Measurements from ENCODE around the gene C18orf63. TPM values are rescaled to one million over a fixed set of nuclear protein-coding genes. Genes with fewer than 3 reads are reported as not detected.

C18orf63 gene
- total RNA-seq, 2 donors from 2014 or later, result not detected

DNA sequence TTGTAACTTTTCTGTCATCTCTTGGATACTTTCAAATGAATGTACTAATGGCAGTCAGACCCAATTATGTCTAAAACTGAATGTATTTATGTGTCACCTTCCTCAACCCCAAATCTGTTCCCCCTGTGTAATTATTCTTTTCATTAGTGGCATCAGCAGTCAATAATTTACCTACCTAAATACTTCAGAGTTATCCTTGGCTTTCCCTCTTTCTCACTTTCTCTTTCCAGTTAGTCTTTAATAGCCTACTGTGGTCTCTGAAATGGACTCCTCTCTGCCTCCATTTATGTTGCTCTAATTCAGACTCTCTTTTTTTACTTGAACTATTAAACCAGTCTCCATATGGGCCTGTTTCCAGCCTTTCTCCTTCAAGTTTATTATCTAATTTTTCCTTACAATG is 21.0 kb downstream of the C18orf63 start:
- Histone ChIP-seq H3K9me3 (no peaks in the 10 kb centered on the region), H3K27me3 (replicated peaks; ENCODE audit: insufficient read depth) (no peaks in the 10 kb centered on the region), H3K27ac (no peak overlapping the region), H3K36me3 (no peaks in the 10 kb centered on the region), H3K4me1 (ENCODE audit: control insufficient read depth in 1 of 2, low read depth in 2 of 2) (no peaks in the 10 kb centered on the region), H3K4me3 (no peak overlapping the region)
- DNase-seq (ENCODE audit: low spot score) (no peak), ATAC-seq (ENCODE audit: insufficient number of reproducible peaks, low FRiP score, low read depth) (no peak)
- TF ChIP-seq, protein P1, sequence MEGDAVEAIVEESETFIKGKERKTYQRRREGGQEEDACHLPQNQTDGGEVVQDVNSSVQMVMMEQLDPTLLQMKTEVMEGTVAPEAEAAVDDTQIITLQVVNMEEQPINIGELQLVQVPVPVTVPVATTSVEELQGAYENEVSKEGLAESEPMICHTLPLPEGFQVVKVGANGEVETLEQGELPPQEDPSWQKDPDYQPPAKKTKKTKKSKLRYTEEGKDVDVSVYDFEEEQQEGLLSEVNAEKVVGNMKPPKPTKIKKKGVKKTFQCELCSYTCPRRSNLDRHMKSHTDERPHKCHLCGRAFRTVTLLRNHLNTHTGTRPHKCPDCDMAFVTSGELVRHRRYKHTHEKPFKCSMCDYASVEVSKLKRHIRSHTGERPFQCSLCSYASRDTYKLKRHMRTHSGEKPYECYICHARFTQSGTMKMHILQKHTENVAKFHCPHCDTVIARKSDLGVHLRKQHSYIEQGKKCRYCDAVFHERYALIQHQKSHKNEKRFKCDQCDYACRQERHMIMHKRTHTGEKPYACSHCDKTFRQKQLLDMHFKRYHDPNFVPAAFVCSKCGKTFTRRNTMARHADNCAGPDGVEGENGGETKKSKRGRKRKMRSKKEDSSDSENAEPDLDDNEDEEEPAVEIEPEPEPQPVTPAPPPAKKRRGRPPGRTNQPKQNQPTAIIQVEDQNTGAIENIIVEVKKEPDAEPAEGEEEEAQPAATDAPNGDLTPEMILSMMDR (IDR thresholded peaks at IDR 0.05), result no peak

DNA sequence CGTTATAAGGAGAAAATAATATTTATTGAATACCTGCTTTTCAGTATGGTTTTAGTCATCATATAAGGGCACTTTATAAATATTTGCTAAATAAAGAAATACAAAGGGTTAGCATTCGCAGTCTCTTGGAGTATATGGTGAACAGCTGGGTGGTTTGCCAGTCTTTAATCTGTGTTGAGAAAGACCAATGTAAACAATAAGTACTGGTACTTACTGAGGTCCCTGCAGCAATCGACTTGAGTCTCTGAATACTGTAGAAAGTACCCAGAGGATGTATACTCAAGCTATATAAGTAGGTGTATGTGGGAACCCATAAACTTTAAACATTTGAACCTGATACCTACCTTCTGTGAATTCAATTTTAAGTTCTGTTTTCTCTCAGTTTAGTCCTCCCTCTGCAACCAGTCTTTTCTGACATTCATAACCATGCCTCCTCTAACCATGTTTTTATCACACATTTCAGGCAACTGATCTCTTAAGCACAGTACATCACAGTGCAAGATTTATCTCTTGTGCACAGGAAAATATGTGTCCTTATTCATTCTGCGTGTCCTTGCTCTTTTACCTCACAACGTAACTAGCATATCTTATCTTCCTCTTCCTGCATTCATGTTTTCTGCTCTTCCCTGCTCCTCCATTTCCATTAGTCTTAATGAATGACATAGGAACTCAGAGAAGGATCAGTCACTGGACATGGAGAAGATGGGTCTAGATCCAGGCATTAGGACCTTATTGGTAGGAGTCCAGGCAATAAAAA is 21.7 kb downstream of the C18orf63 start:
- H3K27me3 ChIP-seq (replicated peaks; ENCODE audit: insufficient read depth), result no peaks in the 10 kb centered on the region
- H3K9me3 ChIP-seq, result no peaks in the 10 kb centered on the region
- TF ChIP-seq, protein P1 (IDR thresholded peaks at IDR 0.05), result no peak
- ATAC-seq (ENCODE audit: insufficient number of reproducible peaks, low FRiP score, low read depth), result no peak
- no peak overlapping the region for H3K4me3 ChIP-seq
- H3K36me3 ChIP-seq, result no peaks in the 10 kb centered on the region
- no peaks in the 10 kb centered on the region for H3K4me1 ChIP-seq (ENCODE audit: control insufficient read depth in 1 of 2, low read depth in 2 of 2)
- DNase-seq (ENCODE audit: low spot score), result no peak
- H3K27ac ChIP-seq, result no peak overlapping the region

DNA sequence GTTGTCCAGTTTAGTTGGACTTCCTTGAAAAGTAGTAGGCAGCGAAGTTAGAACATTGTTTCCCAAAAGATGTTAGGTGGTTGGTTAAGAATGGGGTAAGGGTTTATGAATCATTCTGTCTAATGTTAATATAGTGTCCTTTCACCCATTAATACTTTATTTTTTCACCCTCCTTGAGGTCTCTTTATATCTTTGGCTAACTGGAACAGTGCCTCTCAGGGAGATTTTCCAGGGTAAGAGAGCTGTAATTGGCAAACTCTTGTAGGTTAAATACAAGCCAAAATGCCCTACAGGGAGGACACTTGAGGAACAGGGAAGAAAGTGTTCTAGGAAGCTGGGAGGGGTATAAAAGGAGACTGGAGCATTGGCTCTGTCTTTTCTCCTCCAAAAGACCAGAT is 22.3 kb downstream of the C18orf63 start:
- Histone ChIP-seq H3K4me1 (ENCODE audit: control insufficient read depth in 1 of 2, low read depth in 2 of 2) (no peaks in the 10 kb centered on the region), H3K36me3 (no peaks in the 10 kb centered on the region), H3K4me3 (no peak overlapping the region), H3K27me3 (replicated peaks; ENCODE audit: insufficient read depth) (no peaks in the 10 kb centered on the region), H3K27ac (no peak overlapping the region), H3K9me3 (no peaks in the 10 kb centered on the region)
- DNase-seq (ENCODE audit: low spot score), result no peak
- ATAC-seq (ENCODE audit: insufficient number of reproducible peaks, low FRiP score, low read depth), result no peak
- TF ChIP-seq, protein P1 (IDR thresholded peaks at IDR 0.05), result no peak

DNA sequence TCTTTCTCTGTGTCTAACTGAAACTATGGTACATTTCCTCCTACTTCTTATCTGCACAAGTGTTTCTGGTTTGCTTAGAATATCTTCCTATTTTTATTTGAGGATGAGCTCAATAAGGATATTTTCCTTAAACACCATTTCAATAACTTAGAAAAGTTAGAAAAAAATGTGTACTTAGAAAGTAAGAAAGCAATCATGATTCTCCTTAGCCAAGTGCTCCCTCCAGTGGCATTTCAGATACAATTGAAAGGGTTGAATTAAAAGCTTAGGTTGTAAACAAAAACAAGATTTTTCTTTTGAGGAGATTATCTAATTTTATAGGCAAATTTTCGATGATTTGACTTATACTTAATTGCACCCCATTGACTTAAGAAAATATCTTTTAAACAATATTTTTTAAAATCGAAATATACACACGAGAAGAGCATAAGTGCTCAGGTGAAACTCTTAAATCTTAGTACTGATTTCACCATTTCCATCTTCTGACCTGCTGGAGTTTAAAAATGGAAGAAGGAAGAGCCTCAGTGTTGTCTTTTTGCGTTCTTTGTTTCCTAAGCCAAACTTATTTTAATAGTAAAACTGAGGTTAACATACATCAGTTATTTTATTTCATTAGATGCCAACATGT is 26.9 kb downstream of the C18orf63 start:
- H3K27ac ChIP-seq, result no peak overlapping the region
- DNase-seq (ENCODE audit: low spot score) (no peak), ATAC-seq (ENCODE audit: insufficient number of reproducible peaks, low FRiP score, low read depth) (no peak)
- no peaks in the 10 kb centered on the region for H3K9me3 ChIP-seq
- TF ChIP-seq, protein P1 (IDR thresholded peaks at IDR 0.05), result peak; percentile 59
- H3K4me1 ChIP-seq (ENCODE audit: control insufficient read depth in 1 of 2, low read depth in 2 of 2), result no peaks in the 10 kb centered on the region
- H3K4me3 ChIP-seq, result no peak overlapping the region
- H3K27me3 ChIP-seq (replicated peaks; ENCODE audit: insufficient read depth), result no peaks in the 10 kb centered on the region
- no peaks in the 10 kb centered on the region for H3K36me3 ChIP-seq

DNA sequence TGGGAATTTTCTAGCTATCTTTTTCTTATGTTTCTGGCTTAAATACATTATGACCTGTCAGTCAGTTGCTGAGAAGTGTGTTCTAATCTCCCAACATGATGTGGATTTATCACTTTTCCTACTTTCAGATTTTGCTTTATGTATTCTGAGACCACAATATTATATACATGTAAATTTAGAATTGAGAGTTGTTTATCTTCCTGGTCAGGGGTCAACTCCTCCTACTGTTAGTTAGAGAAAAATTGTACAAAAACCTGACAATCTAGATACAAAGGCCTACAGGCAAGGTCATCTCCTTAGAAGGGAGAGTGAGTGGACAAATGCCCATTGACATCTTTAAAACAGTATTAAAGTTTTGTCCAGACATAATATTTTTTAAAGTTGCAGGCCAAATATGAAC is 30.6 kb downstream of the C18orf63 start:
- H3K4me3 ChIP-seq, result no peak overlapping the region
- H3K27ac ChIP-seq, result no peak overlapping the region
- DNase-seq (ENCODE audit: low spot score) (no peak), ATAC-seq (ENCODE audit: insufficient number of reproducible peaks, low FRiP score, low read depth) (no peak)
- no peaks in the 10 kb centered on the region for H3K27me3 ChIP-seq (replicated peaks; ENCODE audit: insufficient read depth)
- H3K36me3 ChIP-seq, result no peaks in the 10 kb centered on the region
- no peaks in the 10 kb centered on the region for H3K9me3 ChIP-seq
- TF ChIP-seq, protein P1 (IDR thresholded peaks at IDR 0.05), result no peak
- H3K4me1 ChIP-seq (ENCODE audit: control insufficient read depth in 1 of 2, low read depth in 2 of 2), result no peaks in the 10 kb centered on the region

All from thoracic aorta (tissue), 2 donors.